Duodenal mucosa (tissue), 2 donors: ENCODE data around the gene TPX2.
"Not testable (repeated sequence)": the region's sequence is repeated elsewhere in the genome, so short reads cannot be mapped to it uniquely, and the experiment has no call there.

ENCODE experiments used
- H3K27ac ChIP-seq: one replicate; pipeline ENCODE4 v1.7.0; 2013; ENCODE audit warnings: low read depth, low read length
- H3K27me3 ChIP-seq, 2 donors: one replicate each; pipeline ENCODE4 v1.7.0; 2013; ENCODE audit warnings: low read length in 2 of 2, control low read depth in 1 of 2; ENCODE audit not compliant: insufficient read depth in 2 of 2, control insufficient read depth in 1 of 2
- H3K36me3 ChIP-seq, 2 donors: one replicate each; pipeline ENCODE4 v1.7.0; 2013; ENCODE audit warnings: low read length in 2 of 2, control low read depth in 1 of 2; ENCODE audit not compliant: insufficient read depth in 2 of 2, control insufficient read depth in 1 of 2
- H3K4me1 ChIP-seq, 2 donors: one replicate each; pipeline ENCODE4 v1.7.0; 2013; ENCODE audit warnings: low read length in 2 of 2, control low read depth in 1 of 2; ENCODE audit not compliant: insufficient read depth in 2 of 2, control insufficient read depth in 1 of 2
- H3K4me3 ChIP-seq, 2 donors: one replicate each; pipeline ENCODE4 v1.7.0; 2013; ENCODE audit warnings: low read length in 2 of 2, low read depth in 1 of 2
- H3K9ac ChIP-seq, 2 donors: one replicate each; pipeline ENCODE4 v1.7.0; 2013; ENCODE audit warnings: low read length in 2 of 2, low read depth in 1 of 2
- H3K9me3 ChIP-seq, 2 donors: one replicate each; pipeline ENCODE4 v1.7.0; 2013; ENCODE audit warnings: low read length in 2 of 2, control low read depth in 1 of 2; ENCODE audit not compliant: control insufficient read depth in 1 of 2

The TPX2 gene

GRCh38 chr20:31824125-31824485 lies 85.0 kb downstream of the TPX2 start:
- H3K27me3 ChIP-seq: no peaks in the 10 kb centered on the region
- no peak overlapping the region for H3K27ac ChIP-seq
- no peak overlapping the region for H3K9ac ChIP-seq
- no peak overlapping the region for H3K4me3 ChIP-seq
- H3K9me3 ChIP-seq: no peaks in the 10 kb centered on the region
- peaks cover 3 to 4% of the 10 kb centered on the region in 2 donors for H3K4me1 ChIP-seq
- no peaks in the 10 kb centered on the region for H3K36me3 ChIP-seq

- Histone ChIP-seq H3K36me3 (no peaks in the 10 kb centered on the region), H3K9ac (no peak overlapping the region), H3K27ac (no peak overlapping the region), H3K9me3 (no peaks in the 10 kb centered on the region), H3K27me3 (no peaks in the 10 kb centered on the region), H3K4me3 (no peak overlapping the region), H3K4me1 (peaks cover 3 to 4% of the 10 kb centered on the region in 2 donors)
Observed at GRCh38 chr20:31824554-31825313, 85.6 kb downstream of the TPX2 start.

GRCh38 chr20:31826074-31826473 lies 87.0 kb downstream of the TPX2 start:
- Histone ChIP-seq H3K4me3 (no peak overlapping the region), H3K9me3 (no peaks in the 10 kb centered on the region), H3K27me3 (no peaks in the 10 kb centered on the region), H3K9ac (no peak overlapping the region), H3K4me1 (peaks cover 3 to 4% of the 10 kb centered on the region in 2 donors), H3K36me3 (no peaks in the 10 kb centered on the region), H3K27ac (no peak overlapping the region)

- Histone ChIP-seq H3K27me3 (no peaks in the 10 kb centered on the region), H3K9ac (no peak overlapping the region), H3K4me1 (peaks cover 3 to 4% of the 10 kb centered on the region in 2 donors), H3K4me3 (no peak overlapping the region), H3K27ac (no peak overlapping the region), H3K9me3 (no peaks in the 10 kb centered on the region), H3K36me3 (no peaks in the 10 kb centered on the region)
Observed at GRCh38 chr20:31827059-31827458, 88.0 kb downstream of the TPX2 start.

- not testable (repeated sequence) for H3K9me3 ChIP-seq, H3K4me3 ChIP-seq, H3K4me1 ChIP-seq, H3K9ac ChIP-seq, H3K27ac ChIP-seq, H3K27me3 ChIP-seq, H3K36me3 ChIP-seq
Observed at GRCh38 chr20:31828016-31828415, 88.9 kb downstream of the TPX2 start.

- Histone ChIP-seq H3K36me3 (no peaks in the 10 kb centered on the region), H3K9ac (no peak overlapping the region), H3K9me3 (no peaks in the 10 kb centered on the region), H3K4me3 (no peak overlapping the region), H3K27ac (no peak overlapping the region), H3K4me1 (no peaks in the 10 kb centered on the region), H3K27me3 (no peaks in the 10 kb centered on the region)
Observed at GRCh38 chr20:31829731-31830130, 90.6 kb downstream of the TPX2 start.

- Histone ChIP-seq H3K4me3 (no peak overlapping the region), H3K27ac (no peak overlapping the region), H3K9me3 (no peaks in the 10 kb centered on the region), H3K9ac (no peak overlapping the region), H3K27me3 (no peaks in the 10 kb centered on the region), H3K36me3 (no peaks in the 10 kb centered on the region), H3K4me1 (peaks cover 2 to 4% of the 10 kb centered on the region in 2 donors)
Observed at GRCh38 chr20:31830406-31830981, 91.4 kb downstream of the TPX2 start.

GRCh38 chr20:31831211-31831610 lies 92.1 kb downstream of the TPX2 start:
- Histone ChIP-seq H3K4me1 (peaks cover 9 to 11% of the 10 kb centered on the region in 2 donors), H3K27me3 (no peaks in the 10 kb centered on the region), H3K36me3 (no peaks in the 10 kb centered on the region), H3K27ac (no peak overlapping the region), H3K4me3 (no peak overlapping the region), H3K9ac (no peak overlapping the region), H3K9me3 (no peaks in the 10 kb centered on the region)

- Histone ChIP-seq H3K27me3 (no peaks in the 10 kb centered on the region), H3K27ac (no peak overlapping the region), H3K4me3 (no peak overlapping the region), H3K9me3 (no peaks in the 10 kb centered on the region), H3K9ac (no peak overlapping the region), H3K36me3 (no peaks in the 10 kb centered on the region), H3K4me1 (peaks cover 12 to 17% of the 10 kb centered on the region in 2 donors)
Observed at GRCh38 chr20:31831771-31832306, 92.7 kb downstream of the TPX2 start.

GRCh38 chr20:31833130-31833930 lies 94.2 kb downstream of the TPX2 start:
- Histone ChIP-seq H3K9ac (no peak overlapping the region), H3K27ac (no peak overlapping the region), H3K36me3 (no peaks in the 10 kb centered on the region), H3K4me1 (peaks cover 12 to 19% of the 10 kb centered on the region in 2 donors), H3K4me3 (no peak overlapping the region), H3K27me3 (peaks cover 0 to 4% of the 10 kb centered on the region in 2 donors), H3K9me3 (no peaks in the 10 kb centered on the region)
